GM13976 (cell line): ENCODE data around the gene IL25.
"Not testable (repeated sequence)": the region's sequence is repeated elsewhere in the genome, so short reads cannot be mapped to it uniquely, and the experiment has no call there.

ENCODE experiments used
- DNase-seq: peaks from one replicate; pipeline ENCODE4 v3.0.0; 2012; ENCODE audit warnings: low spot score
- CTCF ChIP-seq: IDR thresholded peaks from 2 replicates; pipeline ENCODE4 v1.5.1; 2012; ENCODE audit warnings: borderline replicate concordance, mild to moderate bottlenecking; ENCODE audit not compliant: insufficient read depth; ENCODE audit errors: extremely low read depth, missing control alignments, control extremely low read depth
- in situ Hi-C: fragments of 300-500 bp; cut with MboI; formaldehyde crosslinking; loops from one replicate; pipeline ENCODE4 v1.12.0; 2022; ENCODE audit warnings: low sequenced_read_pairs, mixed read lengths, inconsistent platforms; ENCODE audit not compliant: unreplicated experiment

IL25 gene

GRCh38 chr14:23384364-23385080 lies 11.9 kb downstream of the IL25 start:
- TF ChIP-seq CTCF, result no peak
- no peak for DNase-seq
- in situ Hi-C loops, result no loop called here

- no peak for DNase-seq
- in situ Hi-C loops, result no loop called here
- TF ChIP-seq CTCF, result no peak
Measured at GRCh38 chr14:23385244-23385641, 12.6 kb downstream of the IL25 start.

- TF ChIP-seq CTCF, result no peak
- no peak for DNase-seq
- in situ Hi-C loops, result no loop called here
Measured at GRCh38 chr14:23385642-23386265, 13.1 kb downstream of the IL25 start.

GRCh38 chr14:23386266-23386657 lies 13.7 kb downstream of the IL25 start:
- DNase-seq, in situ Hi-C loops: not testable (repeated sequence)

- no peak for DNase-seq
- in situ Hi-C loops, result no loop called here
- TF ChIP-seq CTCF, result no peak
Measured at GRCh38 chr14:23386999-23387398, 14.4 kb downstream of the IL25 start.

GRCh38 chr14:23387916-23388882 lies 15.6 kb downstream of the IL25 start:
- in situ Hi-C loops, result no loop called here
- DNase-seq, result no peak
- TF ChIP-seq CTCF, result no peak
